Activated T-helper 2 cell treated with anti-CD3 and anti-CD28 coated beads, Interferon-gamma antibody, Interleukin-2, Interleukin-4, amounts not matched to agents 10 μg/mL and 5 μg/mL and 100 μg/mL, durations not matched to agents 14 hours and 24 hours and 36 hours (primary cell): ENCODE data around the gene ANKRD50. TPM values are rescaled to one million over a fixed set of nuclear protein-coding genes. Genes with fewer than 3 reads are reported as not detected.

Experiments used
- DNase-seq: peaks from one replicate; pipeline ENCODE4 v3.0.0; 2021; ENCODE audit warnings: low spot score
- H3K27ac Mint-ChIP-seq: one replicate; pipeline ENCODE4 v1.8.0; 2021; ENCODE audit warnings: mixed read lengths
- H3K27me3 Mint-ChIP-seq: one replicate; pipeline ENCODE4 v1.8.0; 2021; ENCODE audit warnings: low read depth, mixed read lengths
- H3K36me3 Mint-ChIP-seq: one replicate; pipeline ENCODE4 v1.8.0; 2021; ENCODE audit warnings: low read depth, mixed read lengths
- H3K4me1 Mint-ChIP-seq: one replicate; pipeline ENCODE4 v1.8.0; 2021; ENCODE audit warnings: low read depth, mixed read lengths
- H3K4me3 Mint-ChIP-seq: one replicate; pipeline ENCODE4 v1.8.0; 2021; ENCODE audit warnings: low read depth, mild to moderate bottlenecking, moderate library complexity, mixed read lengths
- H3K9me3 Mint-ChIP-seq: one replicate; pipeline ENCODE4 v1.8.0; 2021; ENCODE audit warnings: mixed read lengths
- intact Hi-C: fragments of 100-400 bp; cut with micrococcal nuclease; formaldehyde crosslinking; loops from one replicate; pipeline ENCODE4 v1.15.1; 2023
- total RNA-seq: library from RNA; stranded (reverse); gene quantifications from 2 replicates; pipeline ENCODE4 v1.2.3, GENCODE V29; 2022

The ANKRD50 gene, protein sequence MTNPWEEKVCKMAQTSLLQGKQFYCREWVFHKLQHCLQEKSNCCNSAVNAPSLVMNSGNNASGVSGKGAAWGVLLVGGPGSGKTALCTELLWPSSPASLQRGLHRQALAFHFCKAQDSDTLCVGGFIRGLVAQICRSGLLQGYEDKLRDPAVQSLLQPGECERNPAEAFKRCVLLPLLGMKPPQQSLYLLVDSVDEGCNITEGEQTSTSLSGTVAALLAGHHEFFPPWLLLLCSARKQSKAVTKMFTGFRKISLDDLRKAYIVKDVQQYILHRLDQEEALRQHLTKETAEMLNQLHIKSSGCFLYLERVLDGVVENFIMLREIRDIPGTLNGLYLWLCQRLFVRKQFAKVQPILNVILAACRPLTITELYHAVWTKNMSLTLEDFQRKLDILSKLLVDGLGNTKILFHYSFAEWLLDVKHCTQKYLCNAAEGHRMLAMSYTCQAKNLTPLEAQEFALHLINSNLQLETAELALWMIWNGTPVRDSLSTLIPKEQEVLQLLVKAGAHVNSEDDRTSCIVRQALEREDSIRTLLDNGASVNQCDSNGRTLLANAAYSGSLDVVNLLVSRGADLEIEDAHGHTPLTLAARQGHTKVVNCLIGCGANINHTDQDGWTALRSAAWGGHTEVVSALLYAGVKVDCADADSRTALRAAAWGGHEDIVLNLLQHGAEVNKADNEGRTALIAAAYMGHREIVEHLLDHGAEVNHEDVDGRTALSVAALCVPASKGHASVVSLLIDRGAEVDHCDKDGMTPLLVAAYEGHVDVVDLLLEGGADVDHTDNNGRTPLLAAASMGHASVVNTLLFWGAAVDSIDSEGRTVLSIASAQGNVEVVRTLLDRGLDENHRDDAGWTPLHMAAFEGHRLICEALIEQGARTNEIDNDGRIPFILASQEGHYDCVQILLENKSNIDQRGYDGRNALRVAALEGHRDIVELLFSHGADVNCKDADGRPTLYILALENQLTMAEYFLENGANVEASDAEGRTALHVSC (N-terminal part only)
- total RNA-seq = 0.39 and 0.44 TPM in 2 replicates

DNA sequence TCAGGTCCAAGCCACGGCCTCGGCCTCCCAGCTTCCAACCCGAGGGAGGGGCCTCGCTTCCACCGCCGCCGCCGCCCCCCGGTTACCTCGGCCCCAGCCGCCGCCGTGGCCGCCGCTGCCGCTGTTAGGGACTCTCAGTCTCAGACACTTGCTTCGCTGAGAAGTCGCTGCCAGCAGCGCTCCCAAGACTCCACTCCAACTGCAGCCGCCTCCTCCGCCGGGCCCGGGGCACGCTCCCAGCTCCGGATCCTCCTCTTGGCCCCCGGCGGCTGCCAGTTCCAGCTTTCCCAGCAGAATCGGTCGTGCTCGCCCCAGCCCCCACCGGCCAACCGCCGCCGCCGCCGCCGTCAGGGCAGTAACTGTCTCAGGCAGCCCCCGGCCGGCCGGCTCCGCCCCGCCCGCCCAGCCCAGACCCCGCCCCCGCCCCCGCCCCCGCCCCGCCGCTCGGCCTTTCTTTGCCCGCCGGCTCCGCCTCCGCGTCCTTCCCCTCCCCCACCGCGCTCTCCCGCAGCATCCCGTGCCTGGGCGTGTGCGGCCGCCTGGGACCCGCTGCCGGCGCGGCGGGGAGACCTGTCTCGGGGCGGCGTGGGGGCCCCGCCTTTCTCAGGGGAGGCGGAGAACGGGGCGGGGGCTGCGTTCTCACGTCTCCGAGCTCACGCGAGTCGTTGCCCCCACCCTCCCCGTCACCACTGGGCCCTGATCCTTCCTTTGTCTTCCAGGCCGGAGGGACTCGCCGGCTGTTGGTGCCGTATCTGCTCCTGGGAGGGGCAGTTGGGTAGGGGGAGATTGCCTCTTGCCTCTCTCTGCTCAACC, at the start of gene ANKRD50:
Gene ANKRD50, minus strand, starts transcription at position 361 of the 813 bp plus-strand sequence. CDS start 2,221 bp downstream, outside the sequence.
- DNase-seq = peak; percentile 67
- H3K27ac Mint-ChIP-seq = peak within 1 kb of the TSS; percentile 62

DNA sequence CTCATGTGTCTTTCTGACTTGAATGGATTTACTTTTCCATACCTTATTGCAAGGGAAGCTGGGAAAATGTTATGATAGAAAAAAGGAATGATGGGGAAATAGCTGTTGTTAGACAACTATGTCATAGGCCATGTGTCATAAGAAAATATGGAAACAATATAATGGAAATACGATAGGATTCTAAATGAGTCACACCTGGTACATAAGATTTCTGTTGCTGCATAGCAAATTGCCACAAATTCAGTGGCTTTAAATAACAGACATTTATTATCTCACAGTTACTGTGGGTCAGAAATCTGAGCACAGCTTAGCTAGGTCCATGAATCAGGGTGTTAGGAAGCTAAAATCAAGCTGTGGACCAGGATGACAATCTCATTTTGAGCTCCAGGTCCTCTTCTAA, 44.6 kb upstream of the ANKRD50 start:
- H3K27me3 Mint-ChIP-seq = no peaks in the 10 kb centered on the region
- intact Hi-C loops = no loop called here
- no peak overlapping the region for H3K4me3 Mint-ChIP-seq

More for the DNA sequence above, at the start of gene ANKRD50:
- no peaks in the 10 kb centered on the region for H3K36me3 Mint-ChIP-seq
- peaks cover 7% of the 10 kb centered on the region for H3K4me1 Mint-ChIP-seq
- H3K4me3 Mint-ChIP-seq = peak within 1 kb of the TSS; percentile 93
- H3K27me3 Mint-ChIP-seq = peaks cover 11% of the 10 kb centered on the region
- H3K9me3 Mint-ChIP-seq = no peaks in the 10 kb centered on the region
- intact Hi-C loops = no loop called here

DNA sequence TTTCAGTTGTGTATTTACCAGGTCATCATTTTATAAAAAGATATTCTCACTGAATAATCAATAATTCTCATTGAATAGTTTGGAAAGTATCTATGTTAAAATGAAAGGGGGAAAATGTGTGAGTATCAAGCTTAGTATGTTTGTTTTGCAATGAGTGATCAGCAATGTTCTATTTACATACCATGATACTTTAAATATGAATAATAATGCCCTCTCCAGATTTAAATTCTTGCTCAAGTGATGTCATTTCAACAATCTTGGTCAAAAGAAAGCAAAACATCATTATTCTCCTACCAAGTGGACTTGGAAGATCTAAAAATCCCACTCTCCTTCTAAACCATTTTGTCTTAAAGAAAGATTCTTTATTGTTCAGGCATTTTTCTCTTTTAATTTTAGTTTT, 42.1 kb upstream of the ANKRD50 start:
- no peak overlapping the region for H3K4me3 Mint-ChIP-seq
- H3K27me3 Mint-ChIP-seq = no peaks in the 10 kb centered on the region
- no peak overlapping the region for H3K27ac Mint-ChIP-seq
- no peaks in the 10 kb centered on the region for H3K36me3 Mint-ChIP-seq
- no peaks in the 10 kb centered on the region for H3K9me3 Mint-ChIP-seq
- DNase-seq = no peak
- H3K4me1 Mint-ChIP-seq = no peaks in the 10 kb centered on the region
- intact Hi-C loops = no loop called here

More for the DNA sequence above, 44.6 kb upstream of the ANKRD50 start:
- H3K9me3 Mint-ChIP-seq = no peaks in the 10 kb centered on the region
- H3K4me1 Mint-ChIP-seq = no peaks in the 10 kb centered on the region
- DNase-seq = no peak
- no peaks in the 10 kb centered on the region for H3K36me3 Mint-ChIP-seq
- no peak overlapping the region for H3K27ac Mint-ChIP-seq

DNA sequence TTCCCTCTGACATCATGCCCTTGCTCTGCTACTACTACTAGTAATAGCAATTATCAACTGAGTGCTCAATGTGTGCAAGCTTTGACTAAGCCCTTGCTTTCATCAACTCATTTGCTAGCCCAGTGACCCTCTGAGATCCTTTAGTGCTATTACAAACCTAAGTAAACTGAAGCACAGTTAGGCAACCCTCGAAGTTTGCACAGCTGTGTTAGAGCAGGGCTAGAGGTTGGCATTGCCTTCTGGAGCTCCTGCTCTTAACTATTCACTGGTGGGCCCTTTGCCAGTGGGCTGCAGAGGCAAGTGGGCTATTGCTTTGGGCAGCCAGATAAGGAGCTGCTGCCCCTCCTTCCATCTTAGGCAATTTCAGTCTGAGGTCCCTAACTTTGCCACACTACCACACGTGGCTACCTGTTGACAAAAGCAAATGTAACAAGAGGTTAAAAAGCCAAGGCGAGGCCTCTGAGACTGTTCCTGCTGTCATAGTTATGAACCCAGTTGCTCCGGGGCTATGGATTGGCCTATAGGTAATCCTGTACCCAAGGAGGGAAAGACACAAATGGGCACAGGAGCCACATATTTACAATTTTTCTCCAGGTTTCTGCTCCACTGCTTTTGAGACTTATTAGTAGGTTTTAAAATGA, 41.5 kb upstream of the ANKRD50 start:
- H3K4me1 Mint-ChIP-seq = no peaks in the 10 kb centered on the region
- no peaks in the 10 kb centered on the region for H3K27me3 Mint-ChIP-seq
- H3K9me3 Mint-ChIP-seq = no peaks in the 10 kb centered on the region
- H3K27ac Mint-ChIP-seq = no peak overlapping the region
- no peaks in the 10 kb centered on the region for H3K36me3 Mint-ChIP-seq
- intact Hi-C loops = no loop called here
- no peak overlapping the region for H3K4me3 Mint-ChIP-seq
- no peak for DNase-seq

DNA sequence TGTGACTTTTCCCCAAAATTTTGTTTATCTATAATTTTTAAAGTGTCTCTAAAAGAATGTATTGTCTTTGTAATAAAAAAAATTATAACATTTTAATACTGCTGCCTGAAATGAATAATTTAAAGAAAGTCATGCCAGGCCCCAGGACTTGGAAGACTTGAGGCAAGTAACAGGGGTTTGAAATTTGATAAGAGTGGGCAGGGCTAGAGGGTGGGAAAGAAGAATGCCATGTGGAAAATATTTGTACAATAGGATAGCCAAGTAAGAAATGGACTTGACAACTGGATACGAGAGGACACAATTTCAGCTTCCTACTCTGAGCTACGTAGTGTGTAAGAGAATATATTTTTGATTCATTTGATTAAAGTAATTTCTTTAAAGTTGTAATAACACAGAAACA, 36.9 kb upstream of the ANKRD50 start:
- intact Hi-C loops = no loop called here
- no peak overlapping the region for H3K27ac Mint-ChIP-seq
- no peaks in the 10 kb centered on the region for H3K9me3 Mint-ChIP-seq
- no peaks in the 10 kb centered on the region for H3K36me3 Mint-ChIP-seq
- H3K27me3 Mint-ChIP-seq = no peaks in the 10 kb centered on the region
- H3K4me1 Mint-ChIP-seq = no peaks in the 10 kb centered on the region
- no peak overlapping the region for H3K4me3 Mint-ChIP-seq
- no peak for DNase-seq

DNA sequence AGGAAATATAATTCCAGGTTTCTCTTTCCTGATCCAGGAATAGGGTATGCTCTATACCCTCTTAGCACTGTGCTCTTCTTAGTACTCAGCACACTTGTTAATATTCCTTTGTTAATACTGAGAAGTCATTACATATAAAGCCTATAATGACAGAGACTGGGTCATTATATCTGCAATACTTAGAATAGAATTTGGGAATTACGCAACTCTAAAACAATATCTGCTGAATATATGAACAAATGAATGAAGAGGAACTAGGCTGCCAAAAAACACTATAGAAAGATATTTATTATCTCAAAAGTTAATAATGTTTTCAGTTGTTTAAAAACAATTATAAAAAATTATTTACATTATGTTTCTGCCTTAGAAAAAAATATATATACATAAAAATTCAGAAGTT, 36.4 kb upstream of the ANKRD50 start:
- intact Hi-C loops = no loop called here
- Mint-ChIP-seq H3K27me3 (no peaks in the 10 kb centered on the region), H3K4me1 (no peaks in the 10 kb centered on the region), H3K27ac (no peak overlapping the region), H3K9me3 (no peaks in the 10 kb centered on the region), H3K36me3 (no peaks in the 10 kb centered on the region), H3K4me3 (no peak overlapping the region)
- DNase-seq = no peak

DNA sequence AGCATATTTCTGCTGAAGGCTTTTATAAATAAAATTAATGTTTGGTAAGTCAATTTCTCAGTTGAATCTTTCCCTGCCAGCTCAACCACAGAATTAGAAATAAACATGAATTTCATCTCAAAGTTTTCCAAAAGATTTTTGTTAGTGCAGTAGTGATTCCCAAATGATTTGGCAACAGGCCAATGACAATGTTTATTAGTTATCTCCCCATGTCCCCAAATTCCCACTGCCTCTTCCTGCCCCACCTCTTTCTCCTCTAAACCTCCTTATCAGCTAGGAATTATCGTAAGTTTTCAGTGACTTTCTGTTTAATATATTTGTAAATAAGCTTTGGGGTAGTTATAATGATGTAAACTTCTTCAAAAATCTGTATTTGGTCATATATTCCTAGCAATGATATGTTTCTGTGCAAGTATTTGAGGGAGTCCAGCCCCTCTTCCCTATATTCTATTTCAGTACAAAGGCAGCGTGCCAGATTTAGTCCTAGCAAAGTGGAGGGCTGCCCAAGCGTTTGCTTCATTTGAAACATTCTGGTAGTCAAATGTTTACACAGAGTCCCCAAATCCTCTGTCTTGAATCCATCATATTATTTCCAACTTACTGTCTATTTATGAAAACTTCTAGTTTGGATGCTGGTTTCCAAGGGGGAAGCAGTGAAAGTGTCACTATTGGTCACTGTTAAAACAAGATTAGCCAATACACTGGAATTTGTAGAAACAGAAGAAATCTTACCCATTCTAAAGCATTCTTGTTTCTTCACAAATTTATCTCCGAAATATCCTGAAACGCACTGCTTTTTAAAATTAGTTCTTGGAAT, 33.7 kb upstream of the ANKRD50 start:
- H3K4me1 Mint-ChIP-seq = no peaks in the 10 kb centered on the region
- no peaks in the 10 kb centered on the region for H3K9me3 Mint-ChIP-seq
- no peak overlapping the region for H3K27ac Mint-ChIP-seq
- DNase-seq = no peak
- H3K4me3 Mint-ChIP-seq = no peak overlapping the region
- no peaks in the 10 kb centered on the region for H3K27me3 Mint-ChIP-seq
- intact Hi-C loops = no loop called here
- no peaks in the 10 kb centered on the region for H3K36me3 Mint-ChIP-seq

DNA sequence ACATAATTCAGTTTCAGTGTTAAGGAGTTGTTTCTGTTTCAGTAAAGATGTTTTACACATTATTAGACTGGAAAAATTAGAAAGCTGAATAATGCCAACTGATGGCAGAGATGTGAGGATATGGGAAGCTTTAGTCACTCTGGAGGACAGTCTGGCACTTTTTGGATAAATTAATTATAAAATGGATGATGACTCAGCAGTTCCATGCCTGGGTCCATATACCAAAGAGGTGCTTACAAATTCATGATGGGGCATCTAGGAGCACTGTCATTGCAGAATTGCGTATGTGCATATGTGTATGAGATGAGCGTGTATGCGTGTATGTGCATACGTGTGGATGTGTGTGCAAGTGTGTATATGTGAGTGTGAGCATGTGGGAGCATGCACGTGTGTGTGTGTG, 31.2 kb upstream of the ANKRD50 start:
- DNase-seq = no peak
- H3K9me3 Mint-ChIP-seq = no peaks in the 10 kb centered on the region
- H3K4me3 Mint-ChIP-seq = no peak overlapping the region
- H3K27ac Mint-ChIP-seq = no peak overlapping the region
- no peaks in the 10 kb centered on the region for H3K27me3 Mint-ChIP-seq
- no peaks in the 10 kb centered on the region for H3K4me1 Mint-ChIP-seq
- no peaks in the 10 kb centered on the region for H3K36me3 Mint-ChIP-seq
- intact Hi-C loops = no loop called here

DNA sequence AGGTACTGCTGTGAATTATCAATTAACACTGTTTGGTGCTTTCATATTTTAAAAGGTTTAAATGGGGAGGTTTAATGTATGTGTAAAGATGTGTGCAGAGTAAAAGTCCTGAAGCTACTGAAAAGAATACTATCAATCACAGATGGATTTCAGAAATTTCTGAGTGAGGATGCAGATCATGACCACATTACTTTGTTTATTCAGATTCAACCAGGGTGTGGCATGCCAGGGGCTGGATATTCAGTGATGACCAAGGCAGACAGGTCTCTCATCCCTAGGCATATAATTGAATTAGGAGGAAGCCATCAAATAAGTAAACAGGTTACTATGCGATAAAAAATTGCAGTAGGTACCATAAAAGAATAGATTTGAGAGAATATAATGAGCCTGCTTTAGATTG, 28.0 kb upstream of the ANKRD50 start:
- no peak for DNase-seq
- H3K27me3 Mint-ChIP-seq = no peaks in the 10 kb centered on the region
- H3K36me3 Mint-ChIP-seq = no peaks in the 10 kb centered on the region
- H3K27ac Mint-ChIP-seq = no peak overlapping the region
- H3K9me3 Mint-ChIP-seq = no peaks in the 10 kb centered on the region
- no peaks in the 10 kb centered on the region for H3K4me1 Mint-ChIP-seq
- no peak overlapping the region for H3K4me3 Mint-ChIP-seq
- intact Hi-C loops = no loop called here

DNA sequence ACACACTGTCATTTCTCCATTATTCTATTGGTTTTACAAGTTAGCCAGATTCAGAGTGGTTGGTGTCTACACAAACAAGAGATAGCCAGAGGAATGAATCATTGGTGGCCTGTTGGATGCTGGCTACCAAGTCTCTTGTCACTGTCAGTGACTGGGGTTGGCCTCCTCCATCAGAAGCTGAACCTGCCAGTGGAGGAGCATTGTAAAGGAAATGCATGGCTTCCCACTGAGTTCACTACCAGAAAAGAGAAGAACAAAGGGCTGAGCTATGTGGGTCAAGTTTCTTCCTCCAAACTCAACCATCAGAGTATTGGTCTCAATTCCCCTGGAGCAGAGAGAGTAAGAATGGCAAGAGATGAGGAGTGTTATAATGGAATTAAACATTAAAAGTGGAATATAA, 26.5 kb upstream of the ANKRD50 start:
- no peak overlapping the region for H3K27ac Mint-ChIP-seq
- H3K9me3 Mint-ChIP-seq = no peaks in the 10 kb centered on the region
- H3K27me3 Mint-ChIP-seq = no peaks in the 10 kb centered on the region
- no peaks in the 10 kb centered on the region for H3K4me1 Mint-ChIP-seq
- no peak for DNase-seq
- no peaks in the 10 kb centered on the region for H3K36me3 Mint-ChIP-seq
- intact Hi-C loops = no loop called here
- no peak overlapping the region for H3K4me3 Mint-ChIP-seq

DNA sequence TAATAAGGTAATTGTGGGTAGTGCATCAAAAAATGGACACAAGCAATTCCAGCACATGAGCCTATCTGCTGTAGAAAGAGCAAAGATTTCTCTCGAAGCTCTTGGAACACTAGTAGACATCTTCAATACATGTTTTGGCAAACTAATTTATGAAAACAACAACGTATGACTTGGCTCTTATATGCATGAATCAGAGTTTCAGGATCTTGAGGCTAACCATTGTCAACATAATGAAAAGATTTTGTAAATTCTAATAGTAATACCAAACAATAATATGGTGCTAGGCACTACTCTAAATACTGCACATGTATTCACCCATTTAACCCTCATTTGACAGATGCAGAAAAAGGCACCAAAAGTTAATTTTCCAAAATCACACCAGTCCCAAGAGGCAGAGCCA, 25.1 kb upstream of the ANKRD50 start:
- H3K27ac Mint-ChIP-seq = no peak overlapping the region
- H3K36me3 Mint-ChIP-seq = no peaks in the 10 kb centered on the region
- no peaks in the 10 kb centered on the region for H3K27me3 Mint-ChIP-seq
- H3K4me1 Mint-ChIP-seq = no peaks in the 10 kb centered on the region
- H3K9me3 Mint-ChIP-seq = no peaks in the 10 kb centered on the region
- no peak overlapping the region for H3K4me3 Mint-ChIP-seq
- intact Hi-C loops = no loop called here
- DNase-seq = no peak
